HG02938 (cell line): ENCODE measurements around the gene SLC35D2.
"Not testable (repeated sequence)": the region's sequence is repeated elsewhere in the genome, so short reads cannot be mapped to it uniquely, and the experiment has no call there.

Source experiments
- ATAC-seq: cut with Tn5 transposase; IDR thresholded peaks from one replicate; pipeline ENCODE4 v1.9.1; 2021; ENCODE audit warnings: mild to moderate bottlenecking, moderate library complexity; ENCODE audit not compliant: unreplicated experiment

The SLC35D2 gene

GRCh38 chr9:96362119-96362518 is 21.4 kb downstream of the SLC35D2 start:
- ATAC-seq, result not testable (repeated sequence)

- no peak for ATAC-seq
Observed at GRCh38 chr9:96361668-96362067, 21.8 kb downstream of the SLC35D2 start.

- ATAC-seq, result no peak
Observed at GRCh38 chr9:96360976-96361375, 22.5 kb downstream of the SLC35D2 start.

- ATAC-seq, result not testable (repeated sequence)
Observed at GRCh38 chr9:96360523-96360922, 23.0 kb downstream of the SLC35D2 start.

GRCh38 chr9:96350866-96351265 is 32.6 kb downstream of the SLC35D2 start:
- ATAC-seq, result no peak

- no peak for ATAC-seq
Observed at GRCh38 chr9:96348261-96348660, 35.2 kb downstream of the SLC35D2 start.

GRCh38 chr9:96345551-96345950 is 38.0 kb downstream of the SLC35D2 start:
- no peak for ATAC-seq

- ATAC-seq, result no peak
Observed at GRCh38 chr9:96344458-96345180, 38.9 kb downstream of the SLC35D2 start.

- no peak for ATAC-seq
Observed at GRCh38 chr9:96343515-96344360, 39.8 kb downstream of the SLC35D2 start.

- no peak for ATAC-seq
Observed at GRCh38 chr9:96342571-96343245, 40.8 kb downstream of the SLC35D2 start.

GRCh38 chr9:96340707-96341106 is 42.8 kb downstream of the SLC35D2 start:
- ATAC-seq, result no peak

GRCh38 chr9:96338299-96338698 is 45.2 kb downstream of the SLC35D2 start:
- ATAC-seq, result no peak

GRCh38 chr9:96333958-96334357 is 49.6 kb downstream of the SLC35D2 start:
- no peak for ATAC-seq

- ATAC-seq, result no peak
Observed at GRCh38 chr9:96331236-96331947, 52.1 kb downstream of the SLC35D2 start.

GRCh38 chr9:96327694-96328352 is 55.7 kb downstream of the SLC35D2 start:
- no peak for ATAC-seq

- no peak for ATAC-seq
Observed at GRCh38 chr9:96323169-96323568, 60.3 kb downstream of the SLC35D2 start.

- not testable (repeated sequence) for ATAC-seq
Observed at GRCh38 chr9:96322736-96323135, 60.8 kb downstream of the SLC35D2 start.

- not testable (repeated sequence) for ATAC-seq
Observed at GRCh38 chr9:96322210-96322609, 61.3 kb downstream of the SLC35D2 start.

- no peak for ATAC-seq
Observed at GRCh38 chr9:96321515-96321914, 62.0 kb downstream of the SLC35D2 start.

- no peak for ATAC-seq
Observed at GRCh38 chr9:96320749-96321280, 62.7 kb downstream of the SLC35D2 start.
